KBM-7 (cell line): ENCODE data around the gene NEMP2.
A peak's percentile ranks its signal among the peaks of the same experiment; 100 is the strongest.
"Not testable (repeated sequence)": the region's sequence is repeated elsewhere in the genome, so short reads cannot be mapped to it uniquely, and the experiment has no call there.

Source experiments
- DNase-seq: peaks from one replicate; pipeline ENCODE4 v3.0.0-alpha.2; 2015
- in situ Hi-C: fragments of 300-500 bp; cut with MboI; formaldehyde crosslinking; loops from 2 replicates; pipeline ENCODE4 v1.14.3; 2020; ENCODE audit warnings: low sequenced_read_pairs, low pct_unique_long_range_greater_than_20kb, mixed read lengths

The NEMP2 gene

DNA sequence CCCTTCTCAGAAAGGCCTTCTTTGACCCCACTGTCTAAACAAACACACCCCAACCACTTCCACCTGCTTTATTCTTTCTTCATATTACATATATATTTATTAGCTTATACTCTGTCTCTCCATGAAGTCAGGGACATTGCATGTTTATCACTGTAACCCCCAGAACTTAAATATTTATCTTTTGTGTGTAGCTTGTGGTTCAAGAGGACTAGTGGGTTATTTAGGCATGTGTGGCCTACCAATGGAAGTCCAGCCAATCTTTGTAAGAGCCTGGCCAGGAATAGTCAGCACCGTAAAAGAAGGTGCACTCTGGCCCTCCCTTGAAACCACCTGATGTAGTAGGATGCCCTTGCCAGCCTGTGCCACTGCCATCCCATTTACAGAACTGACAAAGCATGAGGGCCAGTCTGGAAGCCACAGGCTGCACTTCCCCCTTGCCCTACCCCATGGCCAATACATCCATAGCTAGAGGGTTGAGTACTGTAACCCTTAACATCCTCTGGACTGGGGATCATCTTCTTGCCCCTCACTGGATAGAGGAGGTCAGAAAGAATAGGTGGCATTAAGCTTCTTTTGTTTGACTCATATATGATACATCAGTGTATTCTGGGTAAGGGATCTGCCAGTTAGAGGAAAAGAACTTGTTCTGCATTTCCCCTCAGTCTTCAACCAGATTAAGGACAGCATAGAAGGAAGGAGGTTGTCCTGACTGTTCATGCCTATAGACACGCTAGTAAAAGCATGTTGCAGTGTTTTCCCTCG, 4.9 kb downstream of the NEMP2 start:
- DNase-seq = peak; percentile 43
- in situ Hi-C loops = no loop called here

DNA sequence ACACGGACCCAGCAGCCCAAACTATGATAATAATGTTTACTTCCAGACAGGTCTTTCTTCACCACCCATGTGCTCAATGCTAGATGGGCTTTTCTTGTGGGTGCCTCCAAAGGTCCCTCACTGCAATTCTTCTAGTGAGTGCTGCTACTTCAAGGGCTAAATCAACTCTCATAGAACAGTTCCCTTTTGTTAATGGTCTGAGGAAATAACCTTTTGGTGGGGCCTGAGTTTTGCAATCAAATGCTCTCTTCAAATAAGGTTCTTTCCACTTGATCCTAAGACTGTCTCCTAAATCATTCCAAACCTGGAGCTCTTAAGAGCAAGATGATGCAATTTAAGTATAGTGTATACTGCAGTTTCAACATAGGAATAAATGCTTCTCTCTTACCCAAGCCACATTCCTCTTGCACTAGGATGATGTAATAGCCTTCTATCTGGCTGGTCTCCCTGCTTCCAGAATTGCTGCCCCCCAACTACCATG, 6.0 kb downstream of the NEMP2 start:
- in situ Hi-C loops = no loop called here
- DNase-seq = peak; percentile 40

DNA sequence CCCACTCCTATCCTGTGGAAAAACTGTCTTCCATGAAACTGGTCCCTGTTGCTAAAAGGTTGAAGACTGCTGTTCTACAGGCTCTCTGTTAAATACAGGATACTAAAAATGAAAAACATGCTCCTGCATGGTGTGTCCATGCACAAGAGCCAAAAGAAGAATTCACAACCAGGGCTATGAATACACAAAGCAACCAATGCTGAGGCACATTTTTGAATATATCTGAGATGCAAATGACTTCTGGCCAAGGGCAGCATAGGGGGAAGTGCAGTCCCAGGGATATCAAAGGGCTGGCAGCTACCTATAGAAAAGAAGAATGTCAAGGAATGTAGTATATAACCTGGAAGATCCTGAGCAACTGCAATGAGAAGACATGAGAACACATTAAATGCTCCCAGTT, 6.6 kb downstream of the NEMP2 start:
- no peak for DNase-seq
- in situ Hi-C loops = no loop called here

DNA sequence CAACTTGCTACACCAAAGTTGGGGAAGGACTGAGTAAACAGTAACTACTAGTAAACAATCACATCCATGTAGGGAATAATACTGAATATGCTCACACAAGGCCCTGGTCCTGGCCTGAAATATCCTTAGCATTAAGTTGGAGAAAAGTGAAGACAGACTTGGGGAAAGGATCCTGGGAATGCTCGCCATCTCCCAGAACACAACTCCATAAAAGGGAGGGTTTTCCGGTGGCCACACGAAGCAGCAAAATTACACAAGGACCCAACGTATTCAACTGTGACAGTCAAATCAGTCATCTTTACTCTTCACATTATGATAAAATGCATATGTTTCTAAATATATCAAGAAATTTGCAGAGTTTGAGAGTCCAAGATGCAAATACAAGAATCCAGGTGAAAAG, 7.3 kb downstream of the NEMP2 start:
- DNase-seq = no peak
- in situ Hi-C loops = no loop called here

DNA sequence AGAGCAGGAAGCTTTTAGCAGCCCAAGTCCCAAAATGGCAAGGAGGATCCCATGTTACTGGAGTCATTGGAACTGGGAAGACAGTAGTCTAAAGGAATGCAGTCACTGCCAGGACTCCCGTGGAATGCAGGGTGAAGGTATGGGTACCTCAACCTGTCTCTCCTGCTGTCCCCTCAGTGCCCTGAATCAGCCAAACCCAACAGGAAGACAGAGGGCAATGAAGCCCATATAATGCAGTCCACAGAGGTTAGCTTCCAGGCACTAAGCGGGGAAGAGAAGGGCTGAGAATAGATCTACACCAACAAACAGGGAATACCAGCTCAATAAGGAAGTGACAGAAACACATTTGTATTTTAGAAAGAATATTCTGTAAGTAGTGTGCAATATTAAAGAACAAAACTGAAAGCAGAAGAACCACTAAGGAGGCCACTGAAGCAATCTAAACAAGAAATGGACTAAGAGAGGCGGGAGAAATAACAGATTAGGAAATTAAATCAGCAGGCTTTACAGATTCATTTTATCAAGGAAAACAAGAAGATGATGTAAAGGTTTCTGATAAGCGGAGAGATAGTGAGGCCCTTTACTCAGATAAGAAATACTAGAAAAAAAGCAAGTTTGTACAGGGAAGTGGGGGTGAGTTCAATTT, 8.3 kb downstream of the NEMP2 start:
- no peak for DNase-seq
- in situ Hi-C loops = no loop called here

DNA sequence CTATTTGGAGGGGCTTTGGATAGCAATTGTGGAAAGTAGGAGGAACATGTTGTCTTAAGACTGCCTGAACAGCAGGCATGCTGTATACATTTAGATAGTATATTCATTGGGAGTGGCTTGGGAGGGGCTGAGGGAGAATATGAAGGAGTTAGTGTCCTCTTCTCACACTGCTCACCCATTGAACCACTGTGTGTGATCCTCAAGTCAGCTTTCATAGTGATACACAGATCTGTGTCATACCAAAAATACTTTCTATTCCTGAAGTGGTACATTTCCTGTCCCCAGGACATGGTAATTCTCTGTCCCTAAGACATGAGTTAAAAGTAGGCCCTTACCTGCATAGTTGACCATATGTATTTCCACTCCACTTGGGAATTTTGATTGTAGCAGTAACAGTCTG, 9.6 kb downstream of the NEMP2 start:
- in situ Hi-C loops = no loop called here
- no peak for DNase-seq

DNA sequence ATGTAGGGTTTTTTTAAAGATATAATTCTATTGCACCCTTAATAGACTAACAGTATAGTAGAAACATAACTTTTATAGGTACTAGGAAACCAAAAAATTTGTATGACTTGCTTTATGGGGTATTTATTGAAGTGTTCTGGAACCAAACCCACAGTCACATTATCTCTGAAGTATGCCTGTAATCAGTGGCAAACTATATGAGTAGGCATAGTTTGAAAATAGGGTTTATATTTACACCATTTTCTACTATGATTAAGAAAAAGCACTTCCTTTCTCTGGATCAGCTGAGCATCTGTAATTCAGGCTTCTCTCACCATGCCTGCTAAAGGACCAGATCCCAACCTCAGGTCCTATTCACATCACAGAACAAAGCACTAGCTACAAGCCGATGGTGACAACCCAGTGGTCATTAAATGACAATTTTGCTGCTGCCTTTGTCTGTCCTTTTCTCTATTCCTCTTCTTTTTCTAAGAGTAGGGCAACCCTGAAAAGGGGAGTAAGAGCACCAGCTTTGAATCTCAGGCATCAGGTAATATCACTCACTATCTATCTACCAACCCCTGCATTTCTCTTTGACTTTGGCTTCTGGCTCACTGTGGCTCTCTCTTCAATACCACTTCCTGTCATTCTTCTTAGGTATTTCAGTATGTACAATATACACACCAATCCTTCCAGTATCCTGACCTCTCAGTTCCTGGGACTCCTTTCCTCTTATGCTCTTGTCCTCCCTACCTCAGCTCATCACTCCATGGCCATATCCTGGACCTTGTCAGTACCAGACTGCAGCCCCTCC, 14.4 kb downstream of the NEMP2 start:
- DNase-seq = no peak
- in situ Hi-C loops = no loop called here

DNA sequence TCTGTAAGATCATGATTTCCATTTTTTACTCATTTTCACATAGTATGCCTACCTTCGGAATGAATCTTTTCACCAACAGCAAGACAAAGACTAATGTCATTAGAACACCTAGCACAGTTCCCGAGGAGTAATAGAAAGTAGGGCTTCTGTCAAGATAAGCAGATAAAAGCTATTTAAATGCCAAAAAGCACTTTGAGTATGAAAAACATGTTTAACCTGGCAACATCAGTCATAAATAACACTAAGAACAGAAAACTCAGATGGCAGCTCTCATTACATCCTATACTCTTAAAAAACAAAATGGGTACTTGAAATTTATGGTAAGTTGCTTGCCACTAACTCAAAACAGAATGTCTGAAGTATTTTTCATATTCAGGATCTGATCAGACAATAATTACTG, 17.1 kb downstream of the NEMP2 start:
- DNase-seq = no peak
- in situ Hi-C loops = no loop called here

DNA sequence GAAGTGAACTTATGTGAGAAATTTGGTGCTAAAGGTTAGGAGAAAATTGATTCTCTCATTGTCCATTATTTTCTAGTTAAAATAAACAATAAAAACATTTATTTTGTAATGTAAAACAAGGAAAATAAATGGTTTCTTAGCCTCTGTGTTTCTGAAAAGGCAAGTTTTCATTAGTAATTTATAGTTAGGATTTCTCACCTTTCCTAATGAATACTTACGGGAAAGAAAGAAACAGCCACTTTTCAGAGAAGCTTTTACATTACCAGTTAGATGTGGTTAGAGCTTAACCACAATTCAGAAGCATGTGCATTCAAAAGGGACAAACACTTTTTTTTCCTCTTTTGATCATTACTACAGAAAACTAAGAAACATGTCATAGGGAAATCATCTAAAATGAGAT, 18.8 kb downstream of the NEMP2 start:
- DNase-seq = no peak
- in situ Hi-C loops = no loop called here

DNA sequence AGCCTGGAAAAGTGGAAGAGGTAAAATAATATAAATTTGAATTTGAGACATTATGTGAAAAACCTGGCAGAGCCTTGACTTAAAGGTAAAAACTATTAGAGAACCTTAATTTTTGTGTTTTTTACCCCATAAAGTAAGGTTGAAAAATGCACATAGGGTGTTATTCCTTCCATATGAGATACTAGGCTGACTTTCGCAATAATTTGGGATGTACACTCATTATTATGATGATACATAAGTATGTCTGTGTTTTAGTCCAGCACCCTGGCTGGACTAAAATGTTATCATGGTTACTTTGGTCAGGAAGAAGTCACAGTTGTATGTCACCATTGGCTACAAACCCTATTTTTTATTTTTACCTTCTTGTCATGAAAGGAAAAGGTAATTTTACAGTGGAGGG, 19.8 kb downstream of the NEMP2 start:
- DNase-seq = no peak
- in situ Hi-C loops = no loop called here

DNA sequence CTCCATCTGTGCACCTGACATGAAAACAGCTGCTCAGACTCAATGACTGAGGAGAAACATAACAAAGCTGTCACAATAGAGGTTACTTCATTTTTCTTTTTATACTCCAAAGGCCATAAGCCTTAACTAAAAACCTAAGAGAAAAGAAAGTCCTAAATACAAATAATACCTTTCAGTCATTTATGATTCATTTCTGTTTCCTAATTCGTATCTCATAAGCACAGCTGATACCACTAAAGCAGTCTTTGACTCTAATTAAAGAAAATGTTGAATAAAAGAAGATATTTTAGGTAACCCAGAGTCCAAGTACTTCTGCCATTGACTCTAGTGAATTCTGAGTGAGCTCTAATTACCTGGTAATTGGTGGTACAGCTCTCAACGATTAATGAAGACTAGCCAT, 20.6 kb downstream of the NEMP2 start:
- no peak for DNase-seq
- in situ Hi-C loops = no loop called here

DNA sequence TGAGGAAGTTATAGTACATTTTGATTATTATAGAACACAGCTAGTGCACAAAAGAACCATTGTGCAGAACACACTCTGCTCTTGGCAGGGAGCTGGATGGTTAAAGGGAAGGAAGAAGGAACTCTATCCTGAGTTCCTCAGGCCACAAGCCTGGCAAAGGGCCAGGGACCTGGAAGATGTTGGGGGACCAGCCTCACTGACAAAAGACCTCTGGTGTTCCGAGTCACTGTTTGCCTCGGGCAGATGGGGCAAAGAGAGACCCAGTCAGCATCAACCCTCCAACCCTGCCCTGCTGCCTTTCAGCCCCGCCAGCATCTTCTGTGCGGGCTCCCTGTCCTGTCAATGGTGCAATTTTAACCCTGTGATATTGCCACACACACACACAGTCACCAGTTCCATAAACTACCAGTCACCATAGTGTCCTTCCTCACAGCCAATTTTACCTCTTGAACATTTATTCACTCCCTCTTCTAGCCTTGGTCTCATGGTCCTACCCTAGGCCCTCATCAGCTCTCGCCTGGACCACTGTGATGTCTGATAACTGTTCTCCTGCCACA, 21.9 kb downstream of the NEMP2 start:
- no peak for DNase-seq
- in situ Hi-C loops = no loop called here

DNA sequence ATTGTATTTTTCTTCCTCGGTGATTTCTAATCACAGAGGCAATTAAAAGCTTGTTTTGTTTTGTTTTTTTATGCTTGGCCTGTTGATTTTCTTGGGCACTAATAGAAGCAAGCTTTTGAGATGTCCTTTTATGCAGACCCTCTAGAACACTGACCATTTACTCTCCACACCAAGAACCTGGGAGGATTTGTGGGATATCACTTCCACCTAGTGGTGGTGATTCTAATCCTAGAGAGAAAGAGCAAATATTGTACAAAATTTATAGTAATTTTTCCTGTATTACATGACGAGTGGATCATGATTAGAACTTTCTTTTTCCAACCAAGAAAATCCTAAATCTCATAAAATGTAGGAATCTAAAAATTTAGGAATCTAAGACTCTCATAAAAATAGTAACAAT, 23.4 kb downstream of the NEMP2 start:
- in situ Hi-C loops = no loop called here
- peak; percentile 41 for DNase-seq

DNA sequence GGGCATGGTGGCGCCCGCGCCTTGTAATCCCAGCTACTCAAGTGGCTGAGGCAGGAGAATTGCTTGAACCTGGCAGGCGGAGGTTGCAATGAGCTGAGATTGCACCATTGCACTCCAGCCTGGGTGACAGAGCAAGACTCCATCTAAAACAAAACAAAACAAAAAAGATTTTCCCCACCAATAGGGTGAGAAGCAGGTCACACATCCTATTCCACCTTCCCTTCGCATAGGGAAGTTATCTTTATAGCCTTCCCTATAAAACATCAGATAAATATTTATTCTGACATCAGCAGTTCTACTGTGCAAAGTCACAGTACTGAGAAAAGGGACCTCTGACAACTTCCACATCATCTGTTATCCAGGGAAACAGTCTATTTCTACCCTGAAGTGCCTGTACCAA, 24.6 kb downstream of the NEMP2 start:
- in situ Hi-C loops, DNase-seq: not testable (repeated sequence)

DNA sequence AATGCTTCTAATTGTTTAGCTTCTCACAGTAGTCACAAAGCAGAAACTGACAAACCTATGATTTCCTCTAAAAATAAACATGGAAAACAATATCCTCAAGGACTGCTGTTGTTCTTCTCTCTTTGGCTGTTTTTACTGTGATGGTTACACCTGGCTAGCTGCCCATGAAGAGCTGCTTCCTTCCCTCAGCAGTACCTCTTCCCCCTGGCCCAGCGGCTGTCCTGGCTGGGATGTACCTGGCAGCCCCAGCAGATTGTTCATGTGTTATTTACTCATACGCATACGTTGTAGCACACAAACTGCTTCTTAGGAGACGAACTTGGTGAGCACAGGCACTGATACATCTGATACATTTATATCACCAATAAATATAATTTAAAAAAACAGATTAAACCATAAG, 27.4 kb downstream of the NEMP2 start:
- DNase-seq = no peak
- in situ Hi-C loops = no loop called here

DNA sequence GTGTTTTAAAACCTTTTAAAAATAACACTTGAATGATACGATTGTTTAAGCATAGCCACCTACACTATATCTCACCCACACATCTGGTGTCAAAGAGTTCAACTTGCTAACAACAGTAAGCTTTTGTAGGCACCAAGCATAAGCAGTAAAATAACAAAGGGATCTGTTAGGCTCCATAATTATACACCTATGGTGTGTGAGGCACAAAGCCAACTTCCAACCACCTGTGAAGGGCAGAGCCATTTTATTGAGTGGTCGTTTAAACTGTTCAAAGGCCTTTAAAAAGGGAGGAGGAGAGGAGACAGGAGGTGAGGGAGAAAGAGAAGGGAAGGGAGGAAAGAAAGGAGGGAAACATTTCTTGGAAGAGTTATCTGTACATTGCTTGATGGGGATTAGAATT, 27.9 kb downstream of the NEMP2 start:
- no peak for DNase-seq
- in situ Hi-C loops = no loop called here

DNA sequence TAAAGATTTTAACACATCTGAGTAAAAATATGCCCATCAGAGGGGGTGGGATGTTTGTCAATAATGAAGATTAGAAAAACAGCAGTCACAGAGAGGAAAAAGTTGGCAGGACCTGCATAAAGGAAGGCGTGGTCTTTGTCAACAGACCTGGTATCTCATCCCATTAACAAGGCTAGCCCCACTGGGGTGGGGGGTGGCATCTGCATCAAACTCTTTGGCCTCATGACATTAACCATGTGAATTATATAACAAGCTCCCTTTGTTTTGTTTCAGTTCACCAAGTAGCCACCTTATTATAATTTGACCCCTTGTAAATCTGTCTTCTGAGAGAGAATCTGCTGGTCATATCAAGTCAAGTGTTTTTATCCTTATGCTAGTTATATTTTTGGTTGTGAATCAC, 28.8 kb downstream of the NEMP2 start:
- DNase-seq = no peak
- in situ Hi-C loops = no loop called here

DNA sequence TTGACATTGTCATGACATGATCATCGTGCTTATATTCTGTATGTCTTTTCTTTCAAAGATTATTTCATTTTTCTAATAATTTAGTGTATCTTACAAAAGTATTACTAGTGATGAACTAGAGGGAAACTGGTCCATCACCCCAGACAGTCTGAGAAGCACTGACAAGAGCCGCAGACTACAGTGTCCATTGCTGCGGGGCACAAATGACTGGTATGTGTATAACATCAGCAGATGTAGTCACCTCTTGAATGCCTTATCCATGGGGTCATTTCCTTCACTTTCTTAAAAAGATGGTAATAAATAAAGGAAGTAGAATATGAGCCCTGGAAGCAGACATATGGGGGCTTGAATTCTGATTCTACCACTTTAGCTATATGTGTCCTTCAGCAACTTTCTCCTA, 29.6 kb downstream of the NEMP2 start:
- in situ Hi-C loops = no loop called here
- no peak for DNase-seq

DNA sequence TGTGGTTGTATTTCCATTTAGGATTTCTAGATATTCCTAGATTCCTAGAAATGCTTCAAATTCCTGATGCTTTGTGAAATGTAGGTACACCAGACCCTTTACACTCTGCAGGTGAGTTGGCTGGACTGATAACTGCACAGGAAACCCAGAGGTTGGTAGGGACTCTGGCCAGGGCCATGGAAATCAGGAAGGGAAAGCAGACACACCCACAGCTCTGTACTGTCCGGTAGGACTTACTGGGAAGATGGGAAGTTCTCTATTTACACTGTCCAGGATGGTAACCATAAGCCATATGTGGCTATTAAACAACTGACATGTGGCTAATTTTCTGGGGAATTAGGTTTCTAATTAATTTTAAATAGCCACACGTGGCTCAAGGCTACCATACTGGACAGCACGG, 31.4 kb downstream of the NEMP2 start:
- DNase-seq = no peak
- in situ Hi-C loops = no loop called here
